A549 (cell line): ENCODE measurements around the gene USP17L15. TPM values are rescaled to one million over a fixed set of nuclear protein-coding genes. Genes with fewer than 3 reads are reported as not detected.
"Not testable (repeated sequence)": the region's sequence is repeated elsewhere in the genome, so short reads cannot be mapped to it uniquely, and the experiment has no call there.

Experiments
- ATAC-seq, 2 experiments: fragments of 200-7000 bp in 1 of 2; fragments of >200 bp in 1 of 2; cut with Nextera tagmentation in 1 of 2; cut with Tn5 transposase in 1 of 2; 3 replicates each; pipeline versions ENCODE4 v1.8.0 to v1.9.1; 2018 to 2020; ENCODE audit warnings: mild to moderate bottlenecking in 1 of 2, moderate library complexity in 1 of 2
- CTCF ChIA-PET: fragments of 300-600 bp; sonication (Branson Sonifier 250); formaldehyde crosslinking; extraction: SDS; loops from one replicate; lab custom pipeline; 2021; ENCODE audit warnings: antibody characterized with exemption, inconsistent platforms; lab: Yijun Ruan, JAX
- POLR2A ChIA-PET: fragments of 350-600 bp; formaldehyde crosslinking; extraction: SDS; loops from one replicate; lab custom pipeline; 2021; ENCODE audit warnings: antibody characterized with exemption, inconsistent platforms; lab: Yijun Ruan, JAX
- DNase-seq, 2 experiments: peaks; one replicate each; pipeline versions ENCODE4 v3.0.0 to v3.0.0-alpha.2; 2011 to 2016; ENCODE audit warnings: low read depth in 1 of 2, low spot score in 1 of 2
- FAIRE-seq: peaks from 2 replicates; lab custom pipeline; 2011; peaks lifted over from hg19 to GRCh38; lab: Jason Lieb, UNC
- H3K27ac ChIP-seq, 2 experiments: fragments of >200 bp; sonication (Bioruptor Twin); formaldehyde crosslinking; 3 replicates each; pipeline ENCODE4 v1.5.1; 2016 to 2017
- H3K4me1 ChIP-seq: fragments of >200 bp; sonication (Bioruptor Twin); formaldehyde crosslinking; 3 replicates; pipeline ENCODE4 v1.6.1; 2016
- H3K4me2 ChIP-seq: fragments of >200 bp; sonication (Bioruptor Twin); formaldehyde crosslinking; 3 replicates; pipeline ENCODE4 v1.6.1; 2016
- H3K4me3 ChIP-seq: fragments of >200 bp; sonication (Bioruptor Twin); formaldehyde crosslinking; 3 replicates; pipeline ENCODE4 v1.5.1; 2016
- H3K9me3 ChIP-seq: fragments of >200 bp; sonication (Bioruptor Twin); formaldehyde crosslinking; 3 replicates; pipeline ENCODE4 v1.6.1; 2016
- WGBS: methylation state at CpG from one replicate; pipeline ENCODE4 v1.1.6; 2017; ENCODE audit errors: missing lambda C conversion rate; 5-methylcytosine and 5-hydroxymethylcytosine counted together
- polyA plus RNA-seq, 4 experiments: library from polyadenylated mRNA; depleted of rRNA in 3 of 4; stranded (reverse); fragments of >200 nt; fragmentation: RNase III in 1 of 4; extraction: RNeasy Plus Mini Kit Qiagen cat#74134 plus additional on column Dnase treatment in 1 of 4; gene quantifications; 2 replicates in 3 of 4; 3 replicates in 1 of 4; pipeline ENCODE4 v1.2.3, GENCODE V29; 2011 to 2017

USP17L15 gene
- polyA plus RNA-seq, 2 of the 4 experiments (the other 2 are of a cell fraction), result not detected

DNA sequence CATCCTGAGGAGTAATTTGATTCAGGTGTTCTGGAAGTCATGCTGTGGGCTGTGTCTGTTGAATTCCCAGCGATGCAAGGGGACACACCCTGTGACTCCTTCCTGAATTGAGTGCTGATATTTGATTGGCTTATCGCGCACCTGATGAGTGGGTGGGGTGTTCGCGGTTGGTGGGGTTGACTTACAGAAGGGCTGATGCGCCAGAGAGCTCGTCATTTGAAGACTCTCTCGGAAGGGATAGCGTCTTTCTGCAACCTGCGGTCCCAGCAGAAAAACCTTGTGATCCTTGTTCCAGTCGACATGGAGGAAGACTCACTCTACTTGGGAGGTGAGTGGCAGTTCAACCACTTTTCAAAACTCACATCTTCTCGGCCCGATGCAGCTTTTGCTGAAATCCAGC, 18.9 kb downstream of the USP17L15 start, which contains the start of gene USP17L19:
TSS of gene USP17L19 (plus strand) at position 301 of the 400 bp plus-strand sequence. CDS start at position 301, 0 bp downstream.
- no CpG with 5 or more reads among the region's 13 CpGs for WGBS
- CTCF ChIA-PET, ATAC-seq, H3K4me1 ChIP-seq, POLR2A ChIA-PET, H3K4me3 ChIP-seq, DNase-seq, FAIRE-seq, H3K9me3 ChIP-seq, H3K4me2 ChIP-seq, H3K27ac ChIP-seq: not testable (repeated sequence)

DNA sequence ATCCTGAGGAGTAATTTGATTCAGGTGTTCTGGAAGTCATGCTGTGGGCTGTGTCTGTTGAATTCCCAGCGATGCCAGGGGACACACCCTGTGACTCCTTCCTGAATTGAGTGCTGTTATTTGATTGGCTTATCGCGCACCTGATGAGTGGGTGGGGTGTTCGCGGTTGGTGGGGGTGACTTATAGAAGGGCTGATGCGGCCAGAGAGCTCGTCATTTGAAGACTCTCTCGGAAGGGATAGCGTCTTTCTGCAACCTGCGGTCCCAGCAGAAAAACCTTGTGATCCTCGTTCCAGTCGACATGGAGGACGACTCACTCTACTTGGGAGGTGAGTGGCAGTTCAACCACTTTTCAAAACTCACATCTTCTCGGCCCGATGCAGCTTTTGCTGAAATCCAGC, 23.6 kb downstream of the USP17L15 start, which contains the start of gene USP17L20:
TSS of gene USP17L20 (plus strand) at position 301 of the 400 bp plus-strand sequence. CDS start at position 301, 0 bp downstream.
- ATAC-seq, H3K4me1 ChIP-seq, POLR2A ChIA-PET, H3K9me3 ChIP-seq, H3K4me2 ChIP-seq, H3K27ac ChIP-seq, FAIRE-seq, DNase-seq, CTCF ChIA-PET, H3K4me3 ChIP-seq: not testable (repeated sequence)
- WGBS, result no CpG with 5 or more reads among the region's 15 CpGs

DNA sequence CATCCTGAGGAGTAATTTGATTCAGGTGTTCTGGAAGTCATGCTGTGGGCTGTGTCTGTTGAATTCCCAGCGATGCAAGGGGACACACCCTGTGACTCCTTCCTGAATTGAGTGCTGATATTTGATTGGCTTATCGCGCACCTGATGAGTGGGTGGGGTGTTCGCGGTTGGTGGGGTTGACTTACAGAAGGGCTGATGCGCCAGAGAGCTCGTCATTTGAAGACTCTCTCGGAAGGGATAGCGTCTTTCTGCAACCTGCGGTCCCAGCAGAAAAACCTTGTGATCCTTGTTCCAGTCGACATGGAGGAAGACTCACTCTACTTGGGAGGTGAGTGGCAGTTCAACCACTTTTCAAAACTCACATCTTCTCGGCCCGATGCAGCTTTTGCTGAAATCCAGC, 28.4 kb downstream of the USP17L15 start, which contains the start of gene USP17L21:
TSS of gene USP17L21 (plus strand) at position 301 of the 400 bp plus-strand sequence. CDS start at position 301, 0 bp downstream.
- POLR2A ChIA-PET, DNase-seq, CTCF ChIA-PET, H3K4me2 ChIP-seq, H3K27ac ChIP-seq, H3K4me1 ChIP-seq, H3K4me3 ChIP-seq, FAIRE-seq, H3K9me3 ChIP-seq, ATAC-seq: not testable (repeated sequence)
- WGBS, result no CpG with 5 or more reads among the region's 13 CpGs

DNA sequence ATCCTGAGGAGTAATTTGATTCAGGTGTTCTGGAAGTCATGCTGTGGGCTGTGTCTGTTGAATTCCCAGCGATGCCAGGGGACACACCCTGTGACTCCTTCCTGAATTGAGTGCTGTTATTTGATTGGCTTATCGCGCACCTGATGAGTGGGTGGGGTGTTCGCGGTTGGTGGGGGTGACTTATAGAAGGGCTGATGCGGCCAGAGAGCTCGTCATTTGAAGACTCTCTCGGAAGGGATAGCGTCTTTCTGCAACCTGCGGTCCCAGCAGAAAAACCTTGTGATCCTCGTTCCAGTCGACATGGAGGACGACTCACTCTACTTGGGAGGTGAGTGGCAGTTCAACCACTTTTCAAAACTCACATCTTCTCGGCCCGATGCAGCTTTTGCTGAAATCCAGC, 33.1 kb downstream of the USP17L15 start, which contains the start of gene USP17L22:
TSS of gene USP17L22 (plus strand) at position 301 of the 400 bp plus-strand sequence. CDS start at position 301, 0 bp downstream.
- H3K4me2 ChIP-seq, DNase-seq, H3K4me3 ChIP-seq, CTCF ChIA-PET, H3K27ac ChIP-seq, FAIRE-seq, H3K4me1 ChIP-seq, H3K9me3 ChIP-seq, ATAC-seq, POLR2A ChIA-PET: not testable (repeated sequence)
- no CpG with 5 or more reads among the region's 15 CpGs for WGBS

DNA sequence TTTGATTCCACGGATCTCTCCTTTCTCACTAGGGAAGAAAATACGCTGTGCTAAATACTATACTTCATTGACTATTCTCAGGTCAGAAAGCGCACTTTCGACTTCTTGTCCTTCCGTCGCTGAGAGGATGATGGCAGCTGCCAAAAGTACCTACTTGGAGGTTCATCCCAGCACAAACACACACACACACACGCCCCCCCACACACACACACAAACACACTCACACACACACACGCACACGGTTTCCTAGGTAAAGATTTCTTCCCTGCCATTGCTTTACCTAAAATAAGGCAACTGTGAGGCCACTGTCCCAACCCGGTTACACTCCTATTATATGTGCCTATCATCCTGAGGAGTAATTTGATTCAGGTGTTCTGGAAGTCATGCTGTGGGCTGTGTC, 37.5 kb downstream of the USP17L15 start:
- CTCF ChIA-PET, DNase-seq, H3K4me3 ChIP-seq, H3K9me3 ChIP-seq, H3K4me1 ChIP-seq, H3K4me2 ChIP-seq, H3K27ac ChIP-seq, FAIRE-seq, ATAC-seq, POLR2A ChIA-PET: not testable (repeated sequence)
- WGBS, result 49% methylated on average over 8 of the region's 10 CpGs

Other genes starting within 250 kb of the USP17L15 start
- gene FAM90A26, start 64.0 kb upstream of the USP17L15 start, polyA plus RNA-seq (2011; rRNA removed), result not detected in 2 replicates
- not detected in 3 replicates for gene FAM90A26, start 64.0 kb upstream of the USP17L15 start, polyA plus RNA-seq (2017; fragmentation: RNase III; extraction: RNeasy Plus Mini Kit Qiagen cat#74134 plus additional on column Dnase treatment)
- not detected in 2 replicates for gene USP17L10, start 23.7 kb upstream of the USP17L15 start, polyA plus RNA-seq (2011; rRNA removed)
- not detected in 3 replicates for gene USP17L10, start 23.7 kb upstream of the USP17L15 start, polyA plus RNA-seq (2017; fragmentation: RNase III; extraction: RNeasy Plus Mini Kit Qiagen cat#74134 plus additional on column Dnase treatment)
- gene USP17L11, start 19.0 kb upstream of the USP17L15 start, polyA plus RNA-seq (2011; rRNA removed), result not detected in 2 replicates
- not detected in 3 replicates for gene USP17L11, start 19.0 kb upstream of the USP17L15 start, polyA plus RNA-seq (2017; fragmentation: RNase III; extraction: RNeasy Plus Mini Kit Qiagen cat#74134 plus additional on column Dnase treatment)
- gene USP17L12, start 14.2 kb upstream of the USP17L15 start, polyA plus RNA-seq (2011; rRNA removed), result not detected in 2 replicates
- gene USP17L12, start 14.2 kb upstream of the USP17L15 start, polyA plus RNA-seq (2017; fragmentation: RNase III; extraction: RNeasy Plus Mini Kit Qiagen cat#74134 plus additional on column Dnase treatment), result not detected in 3 replicates
- gene USP17L13, start 9.5 kb upstream of the USP17L15 start, polyA plus RNA-seq (2011; rRNA removed), result not detected in 2 replicates
- not detected in 3 replicates for gene USP17L13, start 9.5 kb upstream of the USP17L15 start, polyA plus RNA-seq (2017; fragmentation: RNase III; extraction: RNeasy Plus Mini Kit Qiagen cat#74134 plus additional on column Dnase treatment)
- not detected in 2 replicates for gene USP17L17, start 9.5 kb downstream of the USP17L15 start, polyA plus RNA-seq (2011; rRNA removed)
- not detected in 3 replicates for gene USP17L17, start 9.5 kb downstream of the USP17L15 start, polyA plus RNA-seq (2017; fragmentation: RNase III; extraction: RNeasy Plus Mini Kit Qiagen cat#74134 plus additional on column Dnase treatment)
- gene USP17L18, start 14.2 kb downstream of the USP17L15 start, polyA plus RNA-seq (2011; rRNA removed), result not detected in 2 replicates
- gene USP17L18, start 14.2 kb downstream of the USP17L15 start, polyA plus RNA-seq (2017; fragmentation: RNase III; extraction: RNeasy Plus Mini Kit Qiagen cat#74134 plus additional on column Dnase treatment), result not detected in 3 replicates
- not detected in 2 replicates for gene USP17L19, start 19.0 kb downstream of the USP17L15 start, polyA plus RNA-seq (2011; rRNA removed)
- not detected in 3 replicates for gene USP17L19, start 19.0 kb downstream of the USP17L15 start, polyA plus RNA-seq (2017; fragmentation: RNase III; extraction: RNeasy Plus Mini Kit Qiagen cat#74134 plus additional on column Dnase treatment)
- not detected in 2 replicates for gene USP17L20, start 23.7 kb downstream of the USP17L15 start, polyA plus RNA-seq (2011; rRNA removed)
- gene USP17L20, start 23.7 kb downstream of the USP17L15 start, polyA plus RNA-seq (2017; fragmentation: RNase III; extraction: RNeasy Plus Mini Kit Qiagen cat#74134 plus additional on column Dnase treatment), result not detected in 3 replicates
- gene USP17L21, start 28.5 kb downstream of the USP17L15 start, polyA plus RNA-seq (2011; rRNA removed), result not detected in 2 replicates
- not detected in 3 replicates for gene USP17L21, start 28.5 kb downstream of the USP17L15 start, polyA plus RNA-seq (2017; fragmentation: RNase III; extraction: RNeasy Plus Mini Kit Qiagen cat#74134 plus additional on column Dnase treatment)
- not detected in 2 replicates for gene USP17L22, start 33.2 kb downstream of the USP17L15 start, polyA plus RNA-seq (2011; rRNA removed)
- gene USP17L22, start 33.2 kb downstream of the USP17L15 start, polyA plus RNA-seq (2017; fragmentation: RNase III; extraction: RNeasy Plus Mini Kit Qiagen cat#74134 plus additional on column Dnase treatment), result not detected in 3 replicates
- not detected in 2 replicates for gene USP17L24, start 90.8 kb downstream of the USP17L15 start, polyA plus RNA-seq (2011; rRNA removed)
- gene USP17L24, start 90.8 kb downstream of the USP17L15 start, polyA plus RNA-seq (2017; fragmentation: RNase III; extraction: RNeasy Plus Mini Kit Qiagen cat#74134 plus additional on column Dnase treatment), result not detected in 3 replicates
- gene USP17L25, start 95.5 kb downstream of the USP17L15 start, polyA plus RNA-seq (2011; rRNA removed), result not detected in 2 replicates
- not detected in 3 replicates for gene USP17L25, start 95.5 kb downstream of the USP17L15 start, polyA plus RNA-seq (2017; fragmentation: RNase III; extraction: RNeasy Plus Mini Kit Qiagen cat#74134 plus additional on column Dnase treatment)
- gene USP17L26, start 100.3 kb downstream of the USP17L15 start, polyA plus RNA-seq (2011; rRNA removed), result not detected in 2 replicates
- gene USP17L26, start 100.3 kb downstream of the USP17L15 start, polyA plus RNA-seq (2017; fragmentation: RNase III; extraction: RNeasy Plus Mini Kit Qiagen cat#74134 plus additional on column Dnase treatment), result not detected in 3 replicates
- not detected in 2 replicates for gene USP17L5, start 105.0 kb downstream of the USP17L15 start, polyA plus RNA-seq (2011; rRNA removed)
- gene USP17L5, start 105.0 kb downstream of the USP17L15 start, polyA plus RNA-seq (2017; fragmentation: RNase III; extraction: RNeasy Plus Mini Kit Qiagen cat#74134 plus additional on column Dnase treatment), result not detected in 3 replicates
- gene USP17L27, start 109.8 kb downstream of the USP17L15 start, polyA plus RNA-seq (2011; rRNA removed), result not detected in 2 replicates
- gene USP17L27, start 109.8 kb downstream of the USP17L15 start, polyA plus RNA-seq (2017; fragmentation: RNase III; extraction: RNeasy Plus Mini Kit Qiagen cat#74134 plus additional on column Dnase treatment), result not detected in 3 replicates
- not detected in 2 replicates for gene USP17L28, start 114.5 kb downstream of the USP17L15 start, polyA plus RNA-seq (2011; rRNA removed)
- not detected in 3 replicates for gene USP17L28, start 114.5 kb downstream of the USP17L15 start, polyA plus RNA-seq (2017; fragmentation: RNase III; extraction: RNeasy Plus Mini Kit Qiagen cat#74134 plus additional on column Dnase treatment)
- not detected in 2 replicates for gene USP17L29, start 119.3 kb downstream of the USP17L15 start, polyA plus RNA-seq (2011; rRNA removed)
- gene USP17L29, start 119.3 kb downstream of the USP17L15 start, polyA plus RNA-seq (2017; fragmentation: RNase III; extraction: RNeasy Plus Mini Kit Qiagen cat#74134 plus additional on column Dnase treatment), result not detected in 3 replicates
- not detected in 2 replicates for gene USP17L30, start 128.7 kb downstream of the USP17L15 start, polyA plus RNA-seq (2011; rRNA removed)
- not detected in 3 replicates for gene USP17L30, start 128.7 kb downstream of the USP17L15 start, polyA plus RNA-seq (2017; fragmentation: RNase III; extraction: RNeasy Plus Mini Kit Qiagen cat#74134 plus additional on column Dnase treatment)
- gene DEFB131A, start 210.0 kb downstream of the USP17L15 start, polyA plus RNA-seq (2011; rRNA removed), result not detected in 2 replicates
- not detected in 3 replicates for gene DEFB131A, start 210.0 kb downstream of the USP17L15 start, polyA plus RNA-seq (2017; fragmentation: RNase III; extraction: RNeasy Plus Mini Kit Qiagen cat#74134 plus additional on column Dnase treatment)